T-cell (primary cell): Measurements from ENCODE around the gene MPIG6B. TPM values are rescaled to one million over a fixed set of nuclear protein-coding genes. Genes with fewer than 3 reads are reported as not detected.

Experiments
- ATAC-seq, 4 experiments: fragments of 200-7000 bp in 3 of 4; fragments of 150-1000 bp in 1 of 4; cut with Tn5 transposase; replicated peaks in 1 of 4; 1 replicate in 3 of 4; 2 replicates in 1 of 4; pipeline ENCODE4 v1.10.0; 2021; ENCODE audit warnings: moderate library complexity in 3 of 4, mild to moderate bottlenecking in 2 of 4, moderate number of reproducible peaks in 1 of 4
- CTCF ChIA-PET, 2 donors: fragments of 300-600 bp; sonication (Branson Sonifier 250); formaldehyde crosslinking; loops; one replicate each; lab custom pipeline; 2022; ENCODE audit warnings: antibody characterized with exemption in 2 of 2; lab: Charles Lee
- POLR2A ChIA-PET, 2 donors: fragments of 300-600 bp; sonication (Branson Sonifier 250); formaldehyde crosslinking; loops; one replicate each; lab custom pipeline; 2022; ENCODE audit warnings: antibody characterized with exemption in 2 of 2; lab: Charles Lee
- DNase-seq, 35 experiments: peaks; one replicate each; pipeline versions ENCODE4 v3.0.0 to v3.0.0-alpha.2; 2013 to 2023
- H3K27ac ChIP-seq: one replicate; pipeline ENCODE4 v1.5.1; 2013; ENCODE audit warnings: low read length
- H3K27me3 ChIP-seq, 2 experiments: replicated peaks in 1 of 2; 1 replicate in 1 of 2; 2 replicates in 1 of 2; pipeline versions ENCODE4 v1.6.1 to v1.7.0; 2013; ENCODE audit warnings: low read length in 1 of 2, mixed read lengths in 1 of 2; ENCODE audit not compliant: control insufficient read depth in 2 of 2, insufficient read depth in 2 of 2; ENCODE audit errors: extremely low read depth in 1 of 2
- H3K36me3 ChIP-seq, 2 donors: 1 replicate in 1 of 2; 2 replicates in 1 of 2; pipeline versions ENCODE4 v1.6.1 to v1.7.0; 2013; ENCODE audit warnings: low read length in 1 of 2; ENCODE audit not compliant: control insufficient read depth in 2 of 2, insufficient read depth in 1 of 2; ENCODE audit errors: extremely low read depth in 1 of 2
- H3K4me1 ChIP-seq, 2 experiments: 1 replicate in 1 of 2; 2 replicates in 1 of 2; pipeline versions ENCODE4 v1.6.1 to v1.7.0; 2013; ENCODE audit warnings: low read length in 2 of 2, mixed read lengths in 1 of 2; ENCODE audit not compliant: insufficient read depth in 2 of 2, control insufficient read depth in 1 of 2; ENCODE audit errors: extremely low read depth in 1 of 2
- H3K4me3 ChIP-seq, 2 donors: 1 replicate in 1 of 2; 2 replicates in 1 of 2; pipeline versions ENCODE4 v1.5.1 to v1.7.0; 2013; ENCODE audit warnings: mild to moderate bottlenecking in 2 of 2, low read length in 1 of 2, moderate library complexity in 1 of 2; ENCODE audit not compliant: control insufficient read depth in 1 of 2; ENCODE audit errors: extremely low read depth in 1 of 2
- H3K9me3 ChIP-seq: 2 replicates; pipeline ENCODE4 v1.7.0; 2013
- H3K27ac Mint-ChIP-seq, 2 donors: one replicate each; pipeline ENCODE4 v1.8.0; 2020 to 2021; ENCODE audit warnings: mild to moderate bottlenecking in 2 of 2, mixed read lengths in 2 of 2
- H3K27me3 Mint-ChIP-seq, 2 donors: one replicate each; pipeline ENCODE4 v1.8.0; 2021 to 2022; ENCODE audit warnings: mixed read lengths in 2 of 2
- H3K36me3 Mint-ChIP-seq: one replicate; pipeline ENCODE4 v1.8.0; 2021; ENCODE audit warnings: mixed read lengths
- H3K4me1 Mint-ChIP-seq, 3 donors: one replicate each; pipeline ENCODE4 v1.8.0; 2020 to 2022; ENCODE audit warnings: mixed read lengths in 3 of 3, mild to moderate bottlenecking in 1 of 3
- H3K4me3 Mint-ChIP-seq, 3 donors: one replicate each; pipeline ENCODE4 v1.8.0; 2020 to 2022; ENCODE audit warnings: mild to moderate bottlenecking in 3 of 3, mixed read lengths in 3 of 3, moderate library complexity in 3 of 3
- H3K9me3 Mint-ChIP-seq, 3 donors: one replicate each; pipeline ENCODE4 v1.8.0; 2020 to 2022; ENCODE audit warnings: mixed read lengths in 3 of 3
- WGBS: methylation state at CpG from one replicate; pipeline ENCODE4 v1.1.5; 2013; ENCODE audit warnings: missing lambda C conversion rate; ENCODE audit not compliant: insufficient coverage; 5-methylcytosine and 5-hydroxymethylcytosine counted together
- total RNA-seq, 35 experiments: library from RNA in 6 of 35; stranded (reverse) in 6 of 35; fragments of 120-200 nt in 1 of 35; gene quantifications; one replicate each; pipeline versions ENCODE4 v1.2.1 to v1.2.4 and lab custom pipeline; 2013 to 2026

The MPIG6B gene
- total RNA-seq, 5 donors from 2014 or later (not counting 1 experiment from before 2014, with no cell fraction given) = 0.26 to 2.6 (median 0.30) TPM

DNA sequence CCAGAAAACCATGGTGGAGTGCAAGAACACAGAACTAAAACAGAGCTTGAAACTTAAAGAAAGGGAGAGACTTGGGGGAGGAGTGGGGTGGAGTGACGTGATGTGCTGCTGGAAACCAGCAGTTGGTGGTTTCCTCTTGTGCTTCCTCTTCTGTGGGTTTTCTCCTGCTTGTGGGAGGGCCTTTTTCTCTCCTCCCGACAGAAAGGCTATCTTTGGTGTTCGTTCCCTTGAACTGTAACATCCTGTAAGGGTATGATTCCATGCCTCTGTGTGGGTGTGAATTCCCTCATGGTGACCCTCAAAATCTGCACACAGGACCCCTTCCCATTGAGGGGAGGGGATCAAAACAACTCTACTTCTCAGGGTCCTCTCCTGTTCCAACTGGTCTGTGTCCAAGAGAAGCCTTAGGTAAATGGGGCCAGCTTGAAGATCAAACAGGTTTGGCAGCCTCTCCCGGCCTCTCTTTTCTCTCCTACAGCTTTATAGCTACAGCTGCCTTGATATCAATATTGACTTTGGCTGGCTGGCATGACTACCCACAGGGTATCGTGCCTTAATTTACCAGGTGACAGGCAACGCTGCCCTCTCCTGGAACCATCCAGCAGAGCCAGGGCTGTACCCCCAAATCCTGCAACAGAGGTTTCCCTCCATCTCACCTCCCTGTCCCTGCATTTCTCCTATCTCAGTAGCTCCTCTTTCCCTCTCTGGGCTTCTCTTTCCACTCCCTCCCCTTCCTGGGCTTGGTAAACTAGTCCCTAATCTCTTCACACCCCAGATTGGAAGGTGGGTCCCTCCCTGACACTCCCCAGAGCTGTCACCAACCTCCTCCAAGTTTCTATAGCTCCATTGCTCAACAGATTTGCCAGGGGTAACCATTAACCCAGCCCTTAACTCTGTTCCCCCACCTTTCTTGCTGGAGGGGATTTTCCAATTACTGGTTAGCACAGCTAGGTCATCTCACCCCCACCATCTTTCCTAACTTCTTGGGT, 15.1 kb downstream of the MPIG6B start:
- Histone ChIP-seq H3K36me3 (peaks cover 4 to 11% of the 10 kb centered on the region in 2 donors), H3K4me1 (peaks cover 45 to 68% of the 10 kb centered on the region in 2 experiments), H3K27me3 (no peaks in the 10 kb centered on the region), H3K27ac (peak overlapping the region; percentile 81), H3K4me3 (peak overlapping the region; percentile 14 to 60), H3K9me3 (no peaks in the 10 kb centered on the region)
- POLR2A ChIA-PET = interaction anchor here in 1 of 2 donors (0.5 to 1.4 kb wide), 5 partner anchors 35 to 391 kb away, joined by 3 to 4 read pairs (median 3); partner anchors contain the start of gene ABHD16A
- H3K27me3 Mint-ChIP-seq = no peaks in the 10 kb centered on the region
- peak; percentile 23 to 55 (median 34) for ATAC-seq
- peaks cover 17% of the 10 kb centered on the region for H3K36me3 Mint-ChIP-seq
- peak overlapping the region; percentile 91 to 95 (median 92) for H3K4me3 Mint-ChIP-seq
- H3K9me3 Mint-ChIP-seq = no peaks in the 10 kb centered on the region
- WGBS = 0% methylated on average over 3 of the region's 6 CpGs
- DNase-seq = peak in 34 of 35 experiments; percentile 36 to 89 (median 64)
- H3K27ac Mint-ChIP-seq = peak overlapping the region; percentile 73 to 95
- CTCF ChIA-PET = interaction anchor here (0.6 to 3.1 kb wide), 12 partner anchors 9 to 164 kb away, joined by 3 to 18 read pairs (median 6); partner anchors contain the start of genes DDAH2 (in 1 of the 2), HSPA1B (in 1 of the 2), LSM2 (in 1 of the 2) and NEU1 (in 1 of the 2)
- peaks cover 70 to 78% (median 75%) of the 10 kb centered on the region in 3 donors for H3K4me1 Mint-ChIP-seq

GRCh38 chr6:31739639-31740396, 16.6 kb downstream of the MPIG6B start, which contains the start of gene MSH5:
Gene MSH5 (plus strand): TSS chr6:31740005. CDS start chr6:31740467, 462 bp downstream.
- WGBS = under 1% methylated on average over 47 of the region's 58 CpGs
- peaks cover 56 to 62% (median 60%) of the 10 kb centered on the region in 3 donors for H3K4me1 Mint-ChIP-seq
- ChIA-PET CTCF (interaction anchor here (0.5 to 3.1 kb wide), 11 partner anchors 9 to 191 kb away, joined by 3 to 18 read pairs (median 4); partner anchors contain the start of genes DDAH2 (in 1 of the 2), EHMT2 (in 1 of the 2), NEU1 (in 1 of the 2) and VARS1 (in 1 of the 2)), POLR2A (interaction anchor here (0.5 to 0.6 kb wide), 3 partner anchors 44 to 123 kb away, joined by 3 to 5 read pairs (median 3); no protein-coding TSS in a partner anchor)
- H3K4me3 Mint-ChIP-seq = peak within 1 kb of the TSS; percentile 85 to 95 (median 92)
- ATAC-seq = peak; percentile 89 to 93 (median 92)
- no peaks in the 10 kb centered on the region for H3K9me3 Mint-ChIP-seq
- H3K9me3 ChIP-seq = no peaks in the 10 kb centered on the region
- DNase-seq = peak; percentile 81 to 96 (median 92)
- H3K4me3 ChIP-seq = peak within 1 kb of the TSS; percentile 82 to 92
- peaks cover 13% of the 10 kb centered on the region for H3K36me3 Mint-ChIP-seq
- H3K27me3 Mint-ChIP-seq = no peaks in the 10 kb centered on the region
- H3K27me3 ChIP-seq = no peaks in the 10 kb centered on the region
- no peaks in the 10 kb centered on the region for H3K36me3 ChIP-seq
- H3K4me1 ChIP-seq = peaks cover 39 to 53% of the 10 kb centered on the region in 2 experiments
- H3K27ac Mint-ChIP-seq = peak within 1 kb of the TSS; percentile 88 to 95
- H3K27ac ChIP-seq = peak within 1 kb of the TSS; percentile 81

- ChIA-PET POLR2A (no interaction called here), CTCF (interaction anchor here (0.5 to 3.1 kb wide), 8 partner anchors 10 to 192 kb away, joined by 3 to 18 read pairs (median 4); partner anchors contain the start of genes DDAH2 (in 1 of the 2) and NEU1 (in 1 of the 2))
- H3K4me1 Mint-ChIP-seq = peaks cover 48 to 56% (median 52%) of the 10 kb centered on the region in 3 donors
- peak overlapping the region; percentile 85 to 92 (median 92) for H3K4me3 Mint-ChIP-seq
- H3K36me3 Mint-ChIP-seq = peaks cover 13% of the 10 kb centered on the region
- ATAC-seq (no peak), DNase-seq (no peak)
- H3K27ac Mint-ChIP-seq = peak overlapping the region; percentile 53 to 88
- Histone ChIP-seq H3K27me3 (no peaks in the 10 kb centered on the region), H3K4me1 (peaks cover 36 to 51% of the 10 kb centered on the region in 2 experiments), H3K4me3 (peak overlapping the region; percentile 82 to 92), H3K9me3 (no peaks in the 10 kb centered on the region), H3K36me3 (no peaks in the 10 kb centered on the region), H3K27ac (peak overlapping the region; percentile 19)
- WGBS = 12% methylated on average over 23 of the region's 29 CpGs
- no peaks in the 10 kb centered on the region for H3K27me3 Mint-ChIP-seq
- no peaks in the 10 kb centered on the region for H3K9me3 Mint-ChIP-seq
These were observed 17.4 kb downstream of the MPIG6B start for GRCh38 chr6:31740397-31741223.

- Mint-ChIP-seq H3K4me1 (peaks cover 37 to 44% (median 40%) of the 10 kb centered on the region in 3 donors), H3K27me3 (no peaks in the 10 kb centered on the region), H3K9me3 (no peaks in the 10 kb centered on the region), H3K27ac (no peak overlapping the region), H3K36me3 (peaks cover 13% of the 10 kb centered on the region), H3K4me3 (peak overlapping the region in 2 of 3 donors; percentile 25 to 92)
- Histone ChIP-seq H3K27ac (no peak overlapping the region), H3K36me3 (no peaks in the 10 kb centered on the region), H3K27me3 (no peaks in the 10 kb centered on the region), H3K4me3 (no peak overlapping the region), H3K9me3 (no peaks in the 10 kb centered on the region), H3K4me1 (peaks cover 24 to 40% of the 10 kb centered on the region in 2 experiments)
- ChIA-PET POLR2A (interaction anchor here (0.6 to 0.7 kb wide), 4 partner anchors 12 to 117 kb away, joined by 3 to 6 read pairs (median 4); partner anchors contain the start of genes HSPA1B (in 1 of the 2) and LY6G6C (in 1 of the 2)), CTCF (no interaction called here)
- 100% methylated on average over 2 of the region's 2 CpGs for WGBS
- ATAC-seq (no peak), DNase-seq (no peak)
These were observed 18.6 kb downstream of the MPIG6B start for GRCh38 chr6:31741815-31742214.

- H3K27me3 ChIP-seq = no peaks in the 10 kb centered on the region
- peaks cover 16 to 29% of the 10 kb centered on the region in 2 experiments for H3K4me1 ChIP-seq
- Mint-ChIP-seq H3K9me3 (no peaks in the 10 kb centered on the region), H3K27ac (no peak overlapping the region), H3K4me1 (peaks cover 26 to 33% (median 29%) of the 10 kb centered on the region in 3 donors), H3K36me3 (peaks cover 13% of the 10 kb centered on the region), H3K4me3 (no peak overlapping the region), H3K27me3 (no peaks in the 10 kb centered on the region)
- no peak overlapping the region for H3K4me3 ChIP-seq
- ATAC-seq = no peak
- ChIA-PET POLR2A (no interaction called here), CTCF (interaction anchor here in 1 of 2 donors (0.5 kb wide), 1 partner anchor 89 kb away, joined by 6 read pairs; no protein-coding TSS in a partner anchor)
- peaks cover 0 to 3% of the 10 kb centered on the region in 2 donors for H3K36me3 ChIP-seq
- WGBS = 94% methylated on average over 3 of the region's 3 CpGs
- DNase-seq = no peak
- H3K9me3 ChIP-seq = no peaks in the 10 kb centered on the region
- no peak overlapping the region for H3K27ac ChIP-seq
These were observed 19.7 kb downstream of the MPIG6B start for GRCh38 chr6:31742894-31743293.
